Measurements from ENCODE around the gene NTSR1.

NTSR1 gene

GRCh38 chr20:62725596-62726268 lies 17.1 kb downstream of the NTSR1 start:
- no peak for DNase-seq (ENCODE audit: low read depth in 3 of 3)

GRCh38 chr20:62726276-62726675 lies 17.6 kb downstream of the NTSR1 start:
- DNase-seq (ENCODE audit: low read depth in 3 of 3), result no peak

GRCh38 chr20:62726716-62727583 lies 18.3 kb downstream of the NTSR1 start:
- DNase-seq (ENCODE audit: low read depth in 3 of 3), result no peak

GRCh38 chr20:62727584-62728027 lies 19.0 kb downstream of the NTSR1 start:
- DNase-seq (ENCODE audit: low read depth in 3 of 3), result no peak

GRCh38 chr20:62728028-62728780 lies 19.6 kb downstream of the NTSR1 start:
- DNase-seq (ENCODE audit: low read depth in 3 of 3), result no peak

- DNase-seq (ENCODE audit: low read depth in 3 of 3), result no peak
These were observed 20.2 kb downstream of the NTSR1 start for GRCh38 chr20:62728781-62729300.

- no peak for DNase-seq (ENCODE audit: low read depth in 3 of 3)
These were observed 21.8 kb downstream of the NTSR1 start for GRCh38 chr20:62730481-62730880.

- DNase-seq (ENCODE audit: low read depth in 3 of 3), result no peak
These were observed 23.6 kb downstream of the NTSR1 start for GRCh38 chr20:62732031-62732760.

GRCh38 chr20:62732842-62733525 lies 24.3 kb downstream of the NTSR1 start:
- DNase-seq (ENCODE audit: low read depth in 3 of 3), result no peak

GRCh38 chr20:62733526-62733842 lies 24.8 kb downstream of the NTSR1 start:
- DNase-seq (ENCODE audit: low read depth in 3 of 3), result no peak

- no peak for DNase-seq (ENCODE audit: low read depth in 3 of 3)
These were observed 25.3 kb downstream of the NTSR1 start for GRCh38 chr20:62733891-62734290.

- no peak for DNase-seq (ENCODE audit: low read depth in 3 of 3)
These were observed 25.7 kb downstream of the NTSR1 start for GRCh38 chr20:62734326-62734725.

GRCh38 chr20:62734881-62735280 lies 26.2 kb downstream of the NTSR1 start:
- no peak for DNase-seq (ENCODE audit: low read depth in 3 of 3)

- DNase-seq (ENCODE audit: low read depth in 3 of 3), result peak in 1 of 3 experiments; percentile 13
These were observed 26.7 kb downstream of the NTSR1 start for GRCh38 chr20:62735331-62735821.

GRCh38 chr20:62736026-62736406 lies 27.4 kb downstream of the NTSR1 start:
- DNase-seq (ENCODE audit: low read depth in 3 of 3), result no peak

GRCh38 chr20:62736407-62737071 lies 27.9 kb downstream of the NTSR1 start:
- DNase-seq (ENCODE audit: low read depth in 3 of 3), result no peak

GRCh38 chr20:62737271-62737811 lies 28.7 kb downstream of the NTSR1 start:
- no peak for DNase-seq (ENCODE audit: low read depth in 3 of 3)

GRCh38 chr20:62738025-62738881 lies 29.6 kb downstream of the NTSR1 start:
- DNase-seq (ENCODE audit: low read depth in 3 of 3), result no peak

- no peak for DNase-seq (ENCODE audit: low read depth in 3 of 3)
These were observed 30.4 kb downstream of the NTSR1 start for GRCh38 chr20:62739067-62739466.

Data from stimulated activated CD4-positive, alpha-beta T cell treated with anti-CD3 and anti-CD28 coated beads, TNF-alpha, amount 100 ng/mL, for 24 hours (primary cell).